SK-N-SH (cell line): ENCODE results near the gene KIF11. TPM values are rescaled to one million over a fixed set of nuclear protein-coding genes. Genes with fewer than 3 reads are reported as not detected.
"Not testable (repeated sequence)": the region's sequence is repeated elsewhere in the genome, so short reads cannot be mapped to it uniquely, and the experiment has no call there.

Source experiments
- CTCF ChIA-PET: fragments of 300-600, 350-600 bp; formaldehyde crosslinking; extraction: SDS; loops from one replicate; lab custom pipeline; 2021; lab: Yijun Ruan, JAX
- POLR2A ChIA-PET: fragments of 350-600 bp; sonication (Branson Sonifier 250); formaldehyde crosslinking; extraction: SDS; loops from one replicate; lab custom pipeline; 2020; ENCODE audit warnings: antibody characterized with exemption, inconsistent platforms; lab: Yijun Ruan, JAX
- DNase-seq: peaks from one replicate; pipeline ENCODE4 v3.0.0; 2012
- H2AFZ ChIP-seq: fragments of 200-600 bp; sonication (generic); 2 replicates; pipeline ENCODE4 v1.8.1; 2016; ENCODE audit warnings: antibody characterized with exemption, mild to moderate bottlenecking, low read depth
- H3F3A ChIP-seq: fragments of 200-600 bp; sonication (generic); replicated peaks from 2 replicates; pipeline ENCODE3; 2016; ENCODE audit warnings: antibody characterized with exemption, mild to moderate bottlenecking; ENCODE audit not compliant: insufficient read depth
- H3K27ac ChIP-seq, 2 experiments: fragments of 200-500 bp in 1 of 2; fragments of 200-600 bp in 1 of 2; sonication (Bioruptor generic) in 1 of 2; sonication (generic), shearing (Covaris generic) in 1 of 2; 2 replicates each; pipeline versions ENCODE4 v1.5.1 to v1.6.1; 2014 to 2016; ENCODE audit warnings: low read depth in 2 of 2, inconsistent platforms in 1 of 2, low read length in 1 of 2, mild to moderate bottlenecking in 1 of 2, mixed read lengths in 1 of 2
- H3K27me3 ChIP-seq: fragments of 200-600 bp; sonication (generic), shearing (Covaris generic); 2 replicates; pipeline ENCODE4 v1.6.1; 2016; ENCODE audit warnings: mixed run types; ENCODE audit not compliant: insufficient read depth
- H3K36me3 ChIP-seq, 2 experiments: fragments of 200-500 bp in 1 of 2; fragments of 200-600 bp in 1 of 2; sonication (Bioruptor generic) in 1 of 2; sonication (generic) in 1 of 2; replicated peaks in 1 of 2; 2 replicates each; pipeline versions ENCODE3 to v1.5.1; 2014 to 2016; ENCODE audit warnings: low read length in 1 of 2, mild to moderate bottlenecking in 1 of 2; ENCODE audit not compliant: insufficient read depth in 2 of 2, control insufficient read depth in 1 of 2
- H3K4me1 ChIP-seq, 2 experiments: fragments of 200-500 bp in 1 of 2; fragments of 200-600 bp in 1 of 2; sonication (Bioruptor generic) in 1 of 2; sonication (generic), shearing (Covaris generic) in 1 of 2; 2 replicates each; pipeline versions ENCODE4 v1.5.1 to v1.6.1; 2014 to 2016; ENCODE audit warnings: low read depth in 1 of 2, low read length in 1 of 2, mixed run types in 1 of 2; ENCODE audit not compliant: insufficient read depth in 2 of 2, control insufficient read depth in 1 of 2
- H3K4me2 ChIP-seq: fragments of 200-600 bp; sonication (generic), shearing (Covaris generic); 2 replicates; pipeline ENCODE4 v1.6.1; 2017; ENCODE audit warnings: mixed run types
- H3K4me3 ChIP-seq, 2 experiments: fragments of 200-500 bp in 1 of 2; fragments of 200-600 bp in 1 of 2; sonication (Bioruptor generic) in 1 of 2; sonication (generic), shearing (Covaris generic) in 1 of 2; 2 replicates each; pipeline versions ENCODE4 v1.5.1 to v1.8.1; 2014 to 2016; ENCODE audit warnings: low read depth in 2 of 2, inconsistent platforms in 1 of 2, low read length in 1 of 2, mild to moderate bottlenecking in 1 of 2, mixed read lengths in 1 of 2, moderate library complexity in 1 of 2
- H3K79me2 ChIP-seq: fragments of 200-600 bp; sonication (generic); 2 replicates; pipeline ENCODE4 v1.8.1; 2017; ENCODE audit warnings: mild to moderate bottlenecking; ENCODE audit not compliant: insufficient read depth
- H3K9ac ChIP-seq: fragments of 200-600 bp; sonication (generic); 2 replicates; pipeline ENCODE4 v1.6.1; 2017; ENCODE audit warnings: mixed run types
- H3K9me2 ChIP-seq: fragments of 200-600 bp; sonication (generic); 2 replicates; pipeline ENCODE4 v1.6.1; 2017; ENCODE audit warnings: mixed run types
- H3K9me3 ChIP-seq: fragments of 200-600 bp; sonication (generic); 2 replicates; pipeline ENCODE4 v1.6.1; 2017; ENCODE audit warnings: mixed run types, mild to moderate bottlenecking, moderate library complexity
- H4K20me1 ChIP-seq: fragments of 200-600 bp; sonication (generic); 2 replicates; pipeline ENCODE4 v1.6.1; 2017; ENCODE audit warnings: mild to moderate bottlenecking, mixed run types; ENCODE audit not compliant: insufficient read depth
- ELF1 ChIP-seq: IDR thresholded peaks from 2 replicates; pipeline ENCODE4 v1.4.0; 2012
- EP300 ChIP-seq, 2 experiments: IDR thresholded peaks; 2 replicates each; pipeline versions ENCODE4 v1.4.0 to v1.6.1; 2012; ENCODE audit warnings: borderline replicate concordance in 1 of 2, low read depth in 1 of 2, low read length in 1 of 2
- EZH2phosphoT487 ChIP-seq: fragments of 200-600 bp; sonication (generic); IDR thresholded peaks from 2 replicates; pipeline ENCODE4 v1.6.1; 2017; ENCODE audit warnings: low read depth, mixed run types, mild to moderate bottlenecking, antibody characterized with exemption, moderate library complexity, borderline replicate concordance
- FOXM1 ChIP-seq: IDR thresholded peaks from 2 replicates; pipeline ENCODE4 v1.4.0; 2012; ENCODE audit warnings: low read depth, mild to moderate bottlenecking
- NFIC ChIP-seq: IDR thresholded peaks from 2 replicates; pipeline ENCODE4 v1.4.0; 2012; ENCODE audit warnings: borderline replicate concordance
- RAD21 ChIP-seq: IDR thresholded peaks from 2 replicates; pipeline ENCODE4 v1.6.1; 2012; ENCODE audit warnings: mild to moderate bottlenecking, low read length
- RCOR1 ChIP-seq: fragments of 150-350 bp; IDR thresholded peaks from 2 replicates; pipeline ENCODE4 v1.6.1; 2017; ENCODE audit warnings: antibody characterized with exemption, low read length
- SMC3 ChIP-seq: IDR thresholded peaks from 2 replicates; pipeline ENCODE4 v1.6.1; 2012; ENCODE audit warnings: low read depth, low read length, improper control_type of control experiment
- YY1 ChIP-seq: IDR thresholded peaks from 2 replicates; pipeline ENCODE4 v1.4.0; 2012; ENCODE audit warnings: low read depth, mild to moderate bottlenecking
- WGBS: methylation state at CpG from one replicate; pipeline ENCODE4 v1.1.6; 2017; ENCODE audit warnings: low lambda C conversion rate; 5-methylcytosine and 5-hydroxymethylcytosine counted together
- polyA plus RNA-seq, 3 experiments: library from polyadenylated mRNA; depleted of rRNA; stranded (reverse); fragments of >200 nt; gene quantifications; 2 replicates each; pipeline ENCODE4 v1.2.3, GENCODE V29; 2012
- TF ChIP-seq, protein P1 (sequence below): IDR thresholded peaks from 2 replicates; pipeline ENCODE4 v1.4.0; 2012; ENCODE audit warnings: low read depth, borderline replicate concordance
- TF ChIP-seq, protein P2 (sequence below): IDR thresholded peaks from 2 replicates; pipeline ENCODE4 v1.6.1; 2012; ENCODE audit warnings: mild to moderate bottlenecking, low read depth, low read length, moderate library complexity
- TF ChIP-seq, protein P3 (sequence below): IDR thresholded peaks from 2 replicates; pipeline ENCODE4 v1.4.0; 2012; ENCODE audit warnings: low read depth, borderline replicate concordance
- TF ChIP-seq, protein P4 (sequence below): fragments of 150-350 bp; IDR thresholded peaks from 2 replicates; pipeline ENCODE4 v1.6.1; 2017; ENCODE audit warnings: antibody characterized with exemption, low read length, low read depth, borderline replicate concordance
- TF ChIP-seq, protein P5 (sequence below): IDR thresholded peaks from 2 replicates; pipeline ENCODE4; 2012

KIF11 gene
- polyA plus RNA-seq, 1 of the 3 experiments (the other 2 are of a cell fraction) = 4.0 TPM

DNA sequence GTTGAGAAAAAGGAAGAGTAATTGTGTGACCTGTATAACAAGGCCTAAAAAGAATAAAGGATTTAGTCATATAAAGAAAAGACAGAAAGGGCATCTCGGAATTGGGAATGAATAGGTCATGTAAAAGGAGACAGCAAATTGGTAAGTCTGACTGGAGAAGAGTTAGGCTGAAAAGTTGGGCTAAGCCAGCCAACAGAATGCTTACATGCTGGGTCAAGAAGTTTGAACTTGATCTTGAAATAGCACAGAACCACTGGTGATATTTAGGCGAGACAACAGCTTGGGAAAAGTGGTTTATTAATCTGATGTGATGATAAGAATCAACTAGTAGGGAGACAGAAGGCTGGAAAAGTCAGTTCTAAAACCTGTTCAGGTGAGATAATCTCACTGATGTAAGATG, 23.9 kb upstream of the KIF11 start:
- POLR2A ChIA-PET = no interaction called here
- Histone ChIP-seq H3K27ac (no peak overlapping the region), H3K4me1 (peaks cover 6 to 8% of the 10 kb centered on the region in 2 experiments; a peak in 3 of 4 replicates), H4K20me1 (peaks cover 23% of the 10 kb centered on the region), H2AFZ (no peak overlapping the region), H3K4me3 (no peak overlapping the region), H3K9me3 (no peaks in the 10 kb centered on the region), H3K79me2 (peaks cover 86% of the 10 kb centered on the region), H3K4me2 (no peak overlapping the region), H3F3A (peaks cover 9% of the 10 kb centered on the region), H3K9me2 (no peaks in the 10 kb centered on the region), H3K36me3 (peaks cover 0 to 19% of the 10 kb centered on the region in 2 experiments), H3K9ac (no peak overlapping the region), H3K27me3 (no peaks in the 10 kb centered on the region)
- no peak for DNase-seq
- CTCF ChIA-PET = interaction anchor here (1.3 kb wide), 1 partner anchor 52 kb away, joined by 3 read pairs; no protein-coding TSS in a partner anchor
- 68% methylated on average over 2 of the region's 2 CpGs for WGBS
- no peak for TF ChIP-seq EZH2phosphoT487
- TF ChIP-seq YY1 = no peak
- TF ChIP-seq, protein P1, sequence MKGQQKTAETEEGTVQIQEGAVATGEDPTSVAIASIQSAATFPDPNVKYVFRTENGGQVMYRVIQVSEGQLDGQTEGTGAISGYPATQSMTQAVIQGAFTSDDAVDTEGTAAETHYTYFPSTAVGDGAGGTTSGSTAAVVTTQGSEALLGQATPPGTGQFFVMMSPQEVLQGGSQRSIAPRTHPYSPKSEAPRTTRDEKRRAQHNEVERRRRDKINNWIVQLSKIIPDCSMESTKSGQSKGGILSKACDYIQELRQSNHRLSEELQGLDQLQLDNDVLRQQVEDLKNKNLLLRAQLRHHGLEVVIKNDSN = no peak
- TF ChIP-seq RAD21 = no peak
- TF ChIP-seq SMC3 = no peak
- TF ChIP-seq, protein P2, sequence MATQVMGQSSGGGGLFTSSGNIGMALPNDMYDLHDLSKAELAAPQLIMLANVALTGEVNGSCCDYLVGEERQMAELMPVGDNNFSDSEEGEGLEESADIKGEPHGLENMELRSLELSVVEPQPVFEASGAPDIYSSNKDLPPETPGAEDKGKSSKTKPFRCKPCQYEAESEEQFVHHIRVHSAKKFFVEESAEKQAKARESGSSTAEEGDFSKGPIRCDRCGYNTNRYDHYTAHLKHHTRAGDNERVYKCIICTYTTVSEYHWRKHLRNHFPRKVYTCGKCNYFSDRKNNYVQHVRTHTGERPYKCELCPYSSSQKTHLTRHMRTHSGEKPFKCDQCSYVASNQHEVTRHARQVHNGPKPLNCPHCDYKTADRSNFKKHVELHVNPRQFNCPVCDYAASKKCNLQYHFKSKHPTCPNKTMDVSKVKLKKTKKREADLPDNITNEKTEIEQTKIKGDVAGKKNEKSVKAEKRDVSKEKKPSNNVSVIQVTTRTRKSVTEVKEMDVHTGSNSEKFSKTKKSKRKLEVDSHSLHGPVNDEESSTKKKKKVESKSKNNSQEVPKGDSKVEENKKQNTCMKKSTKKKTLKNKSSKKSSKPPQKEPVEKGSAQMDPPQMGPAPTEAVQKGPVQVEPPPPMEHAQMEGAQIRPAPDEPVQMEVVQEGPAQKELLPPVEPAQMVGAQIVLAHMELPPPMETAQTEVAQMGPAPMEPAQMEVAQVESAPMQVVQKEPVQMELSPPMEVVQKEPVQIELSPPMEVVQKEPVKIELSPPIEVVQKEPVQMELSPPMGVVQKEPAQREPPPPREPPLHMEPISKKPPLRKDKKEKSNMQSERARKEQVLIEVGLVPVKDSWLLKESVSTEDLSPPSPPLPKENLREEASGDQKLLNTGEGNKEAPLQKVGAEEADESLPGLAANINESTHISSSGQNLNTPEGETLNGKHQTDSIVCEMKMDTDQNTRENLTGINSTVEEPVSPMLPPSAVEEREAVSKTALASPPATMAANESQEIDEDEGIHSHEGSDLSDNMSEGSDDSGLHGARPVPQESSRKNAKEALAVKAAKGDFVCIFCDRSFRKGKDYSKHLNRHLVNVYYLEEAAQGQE = no peak
- no peak for TF ChIP-seq NFIC
- TF ChIP-seq FOXM1 = no peak
- no peak for TF ChIP-seq ELF1
- TF ChIP-seq, protein P3, sequence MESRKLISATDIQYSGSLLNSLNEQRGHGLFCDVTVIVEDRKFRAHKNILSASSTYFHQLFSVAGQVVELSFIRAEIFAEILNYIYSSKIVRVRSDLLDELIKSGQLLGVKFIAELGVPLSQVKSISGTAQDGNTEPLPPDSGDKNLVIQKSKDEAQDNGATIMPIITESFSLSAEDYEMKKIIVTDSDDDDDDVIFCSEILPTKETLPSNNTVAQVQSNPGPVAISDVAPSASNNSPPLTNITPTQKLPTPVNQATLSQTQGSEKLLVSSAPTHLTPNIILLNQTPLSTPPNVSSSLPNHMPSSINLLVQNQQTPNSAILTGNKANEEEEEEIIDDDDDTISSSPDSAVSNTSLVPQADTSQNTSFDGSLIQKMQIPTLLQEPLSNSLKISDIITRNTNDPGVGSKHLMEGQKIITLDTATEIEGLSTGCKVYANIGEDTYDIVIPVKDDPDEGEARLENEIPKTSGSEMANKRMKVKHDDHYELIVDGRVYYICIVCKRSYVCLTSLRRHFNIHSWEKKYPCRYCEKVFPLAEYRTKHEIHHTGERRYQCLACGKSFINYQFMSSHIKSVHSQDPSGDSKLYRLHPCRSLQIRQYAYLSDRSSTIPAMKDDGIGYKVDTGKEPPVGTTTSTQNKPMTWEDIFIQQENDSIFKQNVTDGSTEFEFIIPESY = no peak
- TF ChIP-seq, protein P4, sequence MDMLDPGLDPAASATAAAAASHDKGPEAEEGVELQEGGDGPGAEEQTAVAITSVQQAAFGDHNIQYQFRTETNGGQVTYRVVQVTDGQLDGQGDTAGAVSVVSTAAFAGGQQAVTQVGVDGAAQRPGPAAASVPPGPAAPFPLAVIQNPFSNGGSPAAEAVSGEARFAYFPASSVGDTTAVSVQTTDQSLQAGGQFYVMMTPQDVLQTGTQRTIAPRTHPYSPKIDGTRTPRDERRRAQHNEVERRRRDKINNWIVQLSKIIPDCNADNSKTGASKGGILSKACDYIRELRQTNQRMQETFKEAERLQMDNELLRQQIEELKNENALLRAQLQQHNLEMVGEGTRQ = no peak
- no peak for TF ChIP-seq EP300 (IDR thresholded peaks at IDR 0.05; ENCODE audit: borderline replicate concordance in 1 of 2, low read depth in 1 of 2, low read length in 1 of 2)
- TF ChIP-seq, protein P5, sequence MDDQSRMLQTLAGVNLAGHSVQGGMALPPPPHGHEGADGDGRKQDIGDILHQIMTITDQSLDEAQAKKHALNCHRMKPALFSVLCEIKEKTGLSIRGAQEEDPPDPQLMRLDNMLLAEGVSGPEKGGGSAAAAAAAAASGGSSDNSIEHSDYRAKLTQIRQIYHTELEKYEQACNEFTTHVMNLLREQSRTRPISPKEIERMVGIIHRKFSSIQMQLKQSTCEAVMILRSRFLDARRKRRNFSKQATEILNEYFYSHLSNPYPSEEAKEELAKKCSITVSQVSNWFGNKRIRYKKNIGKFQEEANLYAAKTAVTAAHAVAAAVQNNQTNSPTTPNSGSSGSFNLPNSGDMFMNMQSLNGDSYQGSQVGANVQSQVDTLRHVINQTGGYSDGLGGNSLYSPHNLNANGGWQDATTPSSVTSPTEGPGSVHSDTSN = no peak
- TF ChIP-seq RCOR1 = no peak

DNA sequence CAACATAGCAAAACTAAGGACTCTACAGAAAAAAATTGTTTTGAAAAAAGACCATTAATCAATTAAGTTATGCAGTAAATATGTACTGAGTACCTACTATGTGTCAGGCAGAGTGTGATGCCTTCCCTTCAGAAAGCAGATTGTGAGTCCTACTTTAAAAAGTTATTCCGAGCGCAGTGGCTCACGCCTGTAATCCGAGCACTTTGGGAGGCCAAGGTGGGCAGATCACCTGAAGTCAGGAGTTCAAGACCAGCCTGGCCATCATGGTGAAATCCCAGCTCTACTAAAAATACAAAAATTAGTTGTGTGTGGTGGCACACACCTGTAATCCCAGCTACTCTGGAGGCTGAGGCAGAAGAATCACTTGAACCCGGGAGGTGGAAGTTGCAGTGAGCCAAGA, 23.3 kb upstream of the KIF11 start:
- Histone ChIP-seq H3K79me2 (peaks cover 86% of the 10 kb centered on the region), H3F3A (peaks cover 13% of the 10 kb centered on the region), H3K36me3 (peaks cover 0 to 17% of the 10 kb centered on the region in 2 experiments), H4K20me1 (peaks cover 23% of the 10 kb centered on the region)
- H3K4me1 ChIP-seq, DNase-seq, H3K27ac ChIP-seq, H3K9me2 ChIP-seq, H3K4me2 ChIP-seq, H3K9me3 ChIP-seq, H3K27me3 ChIP-seq, H3K9ac ChIP-seq, H3K4me3 ChIP-seq, H2AFZ ChIP-seq, POLR2A ChIA-PET: not testable (repeated sequence)
- WGBS = 96% methylated on average over 5 of the region's 5 CpGs
- CTCF ChIA-PET = interaction anchor here (1.3 kb wide), 1 partner anchor 53 kb away, joined by 3 read pairs; no protein-coding TSS in a partner anchor
